HepG2 (cell line): ENCODE data around the gene CIT. TPM values are rescaled to one million over a fixed set of nuclear protein-coding genes. Genes with fewer than 3 reads are reported as not detected.

Experiments
- AHR ChIP-seq: IDR thresholded peaks from 2 replicates; pipeline ENCODE4 v1.6.1; 2018; ENCODE audit warnings: missing genetic modification reagents, missing compliant biosample characterization
- AKAP8 ChIP-seq: sonication (generic); formaldehyde crosslinking; IDR thresholded peaks from 2 replicates; pipeline ENCODE4 v1.5.1; 2020; ENCODE audit warnings: mild to moderate bottlenecking, missing genetic modification reagents
- ATF6 ChIP-seq: sonication (generic); formaldehyde crosslinking; conservative IDR thresholded peaks from 2 replicates; pipeline ENCODE4 v1.4.0; 2020; ENCODE audit warnings: missing genetic modification reagents
- CBX5 ChIP-seq: sonication (generic); formaldehyde crosslinking; IDR thresholded peaks from 2 replicates; pipeline ENCODE4 v1.4.0; 2020; ENCODE audit warnings: missing genetic modification reagents, borderline replicate concordance
- NCOA5 ChIP-seq: sonication (generic); formaldehyde crosslinking; IDR thresholded peaks from 2 replicates; pipeline ENCODE4 v1.4.0; 2020; ENCODE audit warnings: missing genetic modification reagents
- PAF1 ChIP-seq: IDR thresholded peaks from 2 replicates; pipeline ENCODE4 v1.6.1; 2016; ENCODE audit warnings: missing genetic modification reagents, missing compliant biosample characterization
- PITX1 ChIP-seq: sonication (generic); formaldehyde crosslinking; IDR thresholded peaks from 2 replicates; pipeline ENCODE4 v1.5.1; 2020; ENCODE audit warnings: mild to moderate bottlenecking, missing genetic modification reagents
- POLR2A ChIP-seq, 2 experiments: IDR thresholded peaks; 2 replicates each; pipeline ENCODE4 v1.6.1; 2011; ENCODE audit warnings: low read depth in 2 of 2, low read length in 2 of 2, mild to moderate bottlenecking in 1 of 2, moderate library complexity in 1 of 2; ENCODE audit not compliant: insufficient read depth in 1 of 2
- PRMT3 ChIP-seq: sonication (generic); formaldehyde crosslinking; IDR thresholded peaks from 2 replicates; pipeline ENCODE4 v1.8.1; 2022; ENCODE audit warnings: low read depth, mild to moderate bottlenecking, moderate library complexity, missing genetic modification reagents, borderline replicate concordance
- RBM39 ChIP-seq: fragments of 200-400 bp; formaldehyde crosslinking; IDR thresholded peaks from one replicate; pipeline ENCODE4 v1.6.1; 2018; ENCODE audit warnings: antibody characterized with exemption, mild to moderate bottlenecking, low read depth, low read length; ENCODE audit not compliant: poor library complexity, severe bottlenecking
- ZC3H4 ChIP-seq: sonication (generic); formaldehyde crosslinking; IDR thresholded peaks from 2 replicates; pipeline ENCODE4 v1.4.0; 2020; ENCODE audit warnings: missing genetic modification reagents, borderline replicate concordance
- ZNF142 ChIP-seq: sonication (generic); formaldehyde crosslinking; IDR thresholded peaks from 2 replicates; pipeline ENCODE4 v1.4.0; 2020; ENCODE audit warnings: missing genetic modification reagents
- ZNF251 ChIP-seq: sonication (generic); formaldehyde crosslinking; IDR thresholded peaks from 2 replicates; pipeline ENCODE4 v1.9.0; 2021; ENCODE audit warnings: mild to moderate bottlenecking, missing genetic modification reagents
- ZNF362 ChIP-seq: sonication (generic); formaldehyde crosslinking; IDR thresholded peaks from 2 replicates; pipeline ENCODE4 v1.4.0; 2020; ENCODE audit warnings: missing genetic modification reagents, mild to moderate bottlenecking, borderline replicate concordance
- ZNF543 ChIP-seq: sonication (generic); formaldehyde crosslinking; IDR thresholded peaks from 2 replicates; pipeline ENCODE4 v1.4.0; 2020; ENCODE audit warnings: mild to moderate bottlenecking, missing genetic modification reagents
- ZNF629 ChIP-seq: sonication (generic); formaldehyde crosslinking; conservative IDR thresholded peaks from 2 replicates; pipeline ENCODE4 v1.5.0; 2020; ENCODE audit warnings: missing genetic modification reagents
- ZNF703 ChIP-seq: sonication (generic); formaldehyde crosslinking; IDR thresholded peaks from 2 replicates; pipeline ENCODE4 v1.5.1; 2020; ENCODE audit warnings: missing genetic modification reagents, mild to moderate bottlenecking, moderate library complexity, borderline replicate concordance
- ZNF777 ChIP-seq: sonication (generic); formaldehyde crosslinking; IDR thresholded peaks from 2 replicates; pipeline ENCODE4 v1.4.0; 2020; ENCODE audit warnings: missing genetic modification reagents
- ZNF800 ChIP-seq: sonication (generic); formaldehyde crosslinking; IDR thresholded peaks from 2 replicates; pipeline ENCODE4 v1.4.0; 2020; ENCODE audit warnings: missing genetic modification reagents
- polyA plus RNA-seq, 8 experiments: library from polyadenylated mRNA; depleted of rRNA in 3 of 8; stranded (reverse) in 7 of 8; unstranded in 1 of 8; fragments of >200 nt; fragmentation: Illumina TruSeq in 4 of 8; extraction: Trizol in 4 of 8; gene quantifications; 2 replicates each; pipeline versions ENCODE4 v1.2.1 to v1.2.3, GENCODE V29; 2011 to 2016; ENCODE audit warnings: low read depth in 4 of 8, missing spikeins in 1 of 8, mixed read lengths in 1 of 8; ENCODE audit not compliant: insufficient read depth in 1 of 8
- total RNA-seq, 5 experiments: library from RNA; depleted of rRNA; stranded (reverse); fragments of >200 nt; fragmentation: Illumina TruSeq; extraction: Trizol; gene quantifications; 2 replicates each; pipeline ENCODE4 v1.2.3, GENCODE V29; 2016; ENCODE audit warnings: low read depth in 1 of 5

CIT gene
- total and polyA plus RNA-seq, 2 of the 13 experiments (the other 11 are each of a cell fraction or from before 2014, with no cell fraction given), result 7.7 to 11.7 TPM

- no peak for TF ChIP-seq ZNF629 (CRISPR knock-in tag)
- TF ChIP-seq PITX1 (CRISPR knock-in tag), result 0 out of 2 replicates have a peak, but pooled peaks have one; percentile 50
- peak; percentile 77 to 80 for TF ChIP-seq POLR2A (IDR thresholded peaks at IDR 0.05; ENCODE audit: insufficient read depth in 1 of 2, low read depth in 2 of 2, low read length in 2 of 2)
- no peak for TF ChIP-seq ZNF800 (CRISPR knock-in tag)
- TF ChIP-seq NCOA5 (CRISPR knock-in tag), result no peak
- TF ChIP-seq AKAP8, result no peak
- TF ChIP-seq ATF6 (CRISPR knock-in tag), result no peak
- TF ChIP-seq ZC3H4, result no peak
- no peak for TF ChIP-seq ZNF142 (CRISPR knock-in tag)
- TF ChIP-seq AHR (CRISPR knock-in tag), result no peak
- peak; percentile 53; the same call in 1 of the 2 replicates for TF ChIP-seq CBX5 (CRISPR knock-in tag)
- TF ChIP-seq ZNF703 (CRISPR knock-in tag), result peak; percentile 71; the same call in 1 of the 2 replicates
- TF ChIP-seq ZNF543 (CRISPR knock-in tag), result peak; percentile 63; the same call in 1 of the 2 replicates
- TF ChIP-seq ZNF362 (CRISPR knock-in tag), result no peak; the same call in 1 of the 2 replicates
- no peak for TF ChIP-seq RBM39
- TF ChIP-seq PRMT3, result no peak
- TF ChIP-seq ZNF777, result no peak
- no peak for TF ChIP-seq ZNF251 (CRISPR knock-in tag)
- no peak for TF ChIP-seq PAF1
These were observed 209.4 kb downstream of the CIT start, which contains the start of gene PRKAB1 (continued) for GRCh38 chr12:119667577-119668323.
